Loucy (cell line): Measurements from ENCODE around the gene HS3ST3B1.

Experiments used
- H2AFZ ChIP-seq: fragments of 200-600 bp; sonication (generic); 2 replicates; pipeline ENCODE4 v1.6.0; 2016; ENCODE audit warnings: antibody characterized with exemption, mild to moderate bottlenecking, low read length, moderate library complexity
- H3F3A ChIP-seq: fragments of 200-600 bp; 2 replicates; pipeline ENCODE4 v1.6.0; 2016; ENCODE audit warnings: antibody characterized with exemption, low read depth, mild to moderate bottlenecking
- H3K27me3 ChIP-seq: fragments of 200-600 bp; sonication (generic); 2 replicates; pipeline ENCODE4 v1.6.1; 2014; ENCODE audit warnings: low read length, mild to moderate bottlenecking; ENCODE audit not compliant: insufficient read depth, poor library complexity, severe bottlenecking
- H3K36me3 ChIP-seq: fragments of 200-600 bp; sonication (generic); 2 replicates; pipeline ENCODE4 v1.6.1; 2016; ENCODE audit warnings: low read length; ENCODE audit not compliant: insufficient read depth
- H3K4me1 ChIP-seq: fragments of 200-600 bp; sonication (generic); 2 replicates; pipeline ENCODE4 v1.5.1; 2014; ENCODE audit warnings: low read length, mild to moderate bottlenecking; ENCODE audit not compliant: insufficient read depth, poor library complexity, severe bottlenecking
- H3K4me2 ChIP-seq: fragments of 200-600 bp; sonication (generic); 2 replicates; pipeline ENCODE4 v1.6.0; 2014; ENCODE audit warnings: antibody characterized with exemption, low read length, low read depth, mild to moderate bottlenecking; ENCODE audit not compliant: poor library complexity, severe bottlenecking
- H3K4me3 ChIP-seq: fragments of 200-600 bp; sonication (generic); 2 replicates; pipeline ENCODE4 v1.5.1; 2014; ENCODE audit warnings: low read length, mild to moderate bottlenecking, mixed read lengths; ENCODE audit not compliant: poor library complexity, severe bottlenecking
- H3K79me2 ChIP-seq: fragments of 200-600 bp; sonication (generic); 2 replicates; pipeline ENCODE4 v1.6.1; 2014; ENCODE audit warnings: low read length; ENCODE audit not compliant: insufficient read depth
- H3K9ac ChIP-seq: fragments of 200-600 bp; sonication (generic); 2 replicates; pipeline ENCODE4 v1.6.0; 2014; ENCODE audit warnings: mild to moderate bottlenecking, low read depth, low read length, moderate library complexity; ENCODE audit not compliant: poor library complexity, severe bottlenecking
- H3K9me2 ChIP-seq: fragments of 200-600 bp; sonication (generic); replicated peaks from 2 replicates; pipeline ENCODE4 v1.6.1; 2016; ENCODE audit warnings: low read depth, low read length, mixed read lengths
- H3K9me3 ChIP-seq: fragments of 200-600 bp; sonication (generic); 2 replicates; pipeline ENCODE4 v1.6.1; 2014; ENCODE audit warnings: mild to moderate bottlenecking, antibody characterized with exemption, low read length, low read depth; ENCODE audit not compliant: insufficient read depth
- H4K20me1 ChIP-seq: fragments of 200-600 bp; sonication (generic); 2 replicates; pipeline ENCODE4 v1.6.0; 2014; ENCODE audit warnings: antibody characterized with exemption, low read length, mild to moderate bottlenecking; ENCODE audit not compliant: insufficient read depth, poor library complexity, severe bottlenecking
- CTCF ChIP-seq: fragments of 200-600 bp; sonication (generic); conservative IDR thresholded peaks from 2 replicates; pipeline ENCODE4 v1.5.1; 2014; ENCODE audit warnings: mild to moderate bottlenecking, antibody characterized with exemption, low read length
- EZH2phosphoT487 ChIP-seq: fragments of 200-600 bp; IDR thresholded peaks from 2 replicates; pipeline ENCODE4 v1.6.1; 2018; ENCODE audit warnings: antibody characterized with exemption, mild to moderate bottlenecking, moderate library complexity, borderline replicate concordance

The HS3ST3B1 gene

GRCh38 chr17:14312522-14312921 lies 11.6 kb downstream of the HS3ST3B1 start:
- Histone ChIP-seq H3K4me2 (no peak overlapping the region), H3K4me3 (no peak overlapping the region), H3K9me2 (no peaks in the 10 kb centered on the region), H4K20me1 (no peaks in the 10 kb centered on the region), H3F3A (no peaks in the 10 kb centered on the region), H3K27me3 (no peaks in the 10 kb centered on the region), H3K36me3 (no peaks in the 10 kb centered on the region), H3K9ac (no peak overlapping the region), H3K4me1 (no peaks in the 10 kb centered on the region), H2AFZ (no peak overlapping the region), H3K79me2 (no peaks in the 10 kb centered on the region), H3K9me3 (no peaks in the 10 kb centered on the region; the same call in 1 of the 2 replicates)
- TF ChIP-seq CTCF (no peak), EZH2phosphoT487 (no peak)

- no peaks in the 10 kb centered on the region for H3F3A ChIP-seq
- no peaks in the 10 kb centered on the region for H3K9me2 ChIP-seq
- no peaks in the 10 kb centered on the region for H3K27me3 ChIP-seq
- H2AFZ ChIP-seq, result no peak overlapping the region
- H3K4me2 ChIP-seq, result no peak overlapping the region
- H3K79me2 ChIP-seq, result no peaks in the 10 kb centered on the region
- H3K36me3 ChIP-seq, result no peaks in the 10 kb centered on the region
- no peaks in the 10 kb centered on the region for H4K20me1 ChIP-seq
- H3K4me3 ChIP-seq, result no peak overlapping the region
- H3K9ac ChIP-seq, result no peak overlapping the region
- TF ChIP-seq EZH2phosphoT487 (no peak), CTCF (no peak)
- H3K4me1 ChIP-seq, result no peaks in the 10 kb centered on the region
- peaks cover 5% of the 10 kb centered on the region; the same call in 1 of the 2 replicates for H3K9me3 ChIP-seq
Observed at GRCh38 chr17:14316126-14316832, 15.4 kb downstream of the HS3ST3B1 start.

GRCh38 chr17:14317383-14317782 lies 16.5 kb downstream of the HS3ST3B1 start:
- Histone ChIP-seq H3K4me2 (no peak overlapping the region), H3K9ac (no peak overlapping the region), H3K4me1 (no peaks in the 10 kb centered on the region)

More at GRCh38 chr17:14317383-14317782, 16.5 kb downstream of the HS3ST3B1 start:
- H3K9me2 ChIP-seq, result no peaks in the 10 kb centered on the region
- H3K27me3 ChIP-seq, result no peaks in the 10 kb centered on the region
- H3K4me3 ChIP-seq, result no peak overlapping the region
- H4K20me1 ChIP-seq, result no peaks in the 10 kb centered on the region
- no peak overlapping the region for H2AFZ ChIP-seq
- no peaks in the 10 kb centered on the region for H3K79me2 ChIP-seq
- H3K9me3 ChIP-seq, result peaks cover 5% of the 10 kb centered on the region; the same call in 1 of the 2 replicates
- no peaks in the 10 kb centered on the region for H3K36me3 ChIP-seq
- H3F3A ChIP-seq, result no peaks in the 10 kb centered on the region
- no peak for TF ChIP-seq EZH2phosphoT487
